Stimulated activated CD4-positive, alpha-beta T cell treated with anti-CD3 and anti-CD28 coated beads, Interleukin-2, amount 100 ng/mL, for 24 hours (primary cell): ENCODE data around the gene IZUMO4.
"Not testable (repeated sequence)": the region's sequence is repeated elsewhere in the genome, so short reads cannot be mapped to it uniquely, and the experiment has no call there.

Experiments used
- DNase-seq, 2 donors: peaks; one replicate each; pipeline ENCODE4 v3.0.0-alpha.2; 2020

IZUMO4 gene

GRCh38 chr19:2129022-2129421 is 32.3 kb downstream of the IZUMO4 start:
- DNase-seq, result no peak

GRCh38 chr19:2129486-2129885 is 32.8 kb downstream of the IZUMO4 start:
- DNase-seq, result no peak

GRCh38 chr19:2129892-2130770 is 33.4 kb downstream of the IZUMO4 start:
- DNase-seq, result no peak

DNA sequence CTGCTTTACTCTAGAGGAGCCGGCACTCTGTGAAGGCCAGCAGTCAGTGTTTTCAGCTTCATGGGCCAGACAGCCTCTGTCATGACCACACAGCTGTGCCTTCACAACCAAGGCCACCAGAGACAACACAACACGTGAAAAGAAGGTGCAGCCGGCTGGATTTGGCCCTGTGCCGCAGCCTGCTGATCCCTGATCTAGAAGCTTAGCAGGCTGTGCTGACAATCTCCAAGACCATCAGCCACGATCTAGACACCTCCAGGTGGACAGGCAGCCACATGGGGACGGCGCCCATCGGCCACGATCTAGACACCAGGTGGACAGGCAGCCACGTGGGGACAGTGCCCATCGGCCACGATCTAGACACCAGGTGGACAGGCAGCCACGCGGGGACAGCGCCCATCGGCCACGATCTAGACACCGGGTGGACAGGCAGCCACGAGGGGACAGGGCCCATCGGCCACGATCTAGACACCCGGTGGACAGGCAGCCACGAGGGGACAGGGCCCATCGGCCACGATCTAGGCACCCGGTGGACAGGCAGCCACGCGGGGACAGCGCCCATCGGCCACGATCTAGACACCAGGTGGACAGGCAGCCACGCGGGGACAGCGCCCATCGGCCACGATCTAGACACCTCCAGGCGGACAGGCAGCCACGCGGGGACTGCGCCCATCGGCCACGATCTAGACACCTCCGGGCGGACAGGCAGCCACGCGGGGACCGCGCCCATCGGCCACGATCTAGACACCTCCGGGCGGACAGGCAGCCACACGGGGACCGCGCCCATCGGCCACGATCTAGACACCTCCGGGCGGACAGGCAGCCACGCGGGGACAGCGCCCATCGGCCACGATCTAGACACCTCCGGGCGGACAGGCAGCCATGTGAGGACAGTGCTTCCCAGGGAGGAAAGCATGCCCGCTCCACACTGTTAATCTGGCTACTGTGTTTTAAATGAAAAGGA is 34.6 kb downstream of the IZUMO4 start:
- DNase-seq, result not testable (repeated sequence)

DNA sequence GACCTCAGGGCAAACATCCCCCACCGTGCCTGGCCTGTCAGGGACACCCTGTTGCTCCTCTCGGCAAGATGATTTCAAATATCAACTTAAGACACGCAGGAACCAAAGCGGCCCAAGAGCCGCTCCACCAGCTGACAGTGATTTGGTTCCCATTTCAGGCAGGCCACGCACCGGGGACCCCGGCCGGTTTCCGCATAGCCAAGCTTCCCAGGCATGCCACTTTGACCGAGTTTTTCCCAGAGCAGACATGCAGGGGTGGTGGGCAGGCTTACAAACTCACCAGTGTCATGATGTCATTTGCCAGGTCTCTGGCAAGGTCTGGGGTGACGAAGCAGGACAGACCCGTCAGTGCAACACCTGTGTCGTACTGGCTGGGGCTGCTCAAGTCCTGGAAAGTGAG is 35.5 kb downstream of the IZUMO4 start:
- DNase-seq, result no peak

DNA sequence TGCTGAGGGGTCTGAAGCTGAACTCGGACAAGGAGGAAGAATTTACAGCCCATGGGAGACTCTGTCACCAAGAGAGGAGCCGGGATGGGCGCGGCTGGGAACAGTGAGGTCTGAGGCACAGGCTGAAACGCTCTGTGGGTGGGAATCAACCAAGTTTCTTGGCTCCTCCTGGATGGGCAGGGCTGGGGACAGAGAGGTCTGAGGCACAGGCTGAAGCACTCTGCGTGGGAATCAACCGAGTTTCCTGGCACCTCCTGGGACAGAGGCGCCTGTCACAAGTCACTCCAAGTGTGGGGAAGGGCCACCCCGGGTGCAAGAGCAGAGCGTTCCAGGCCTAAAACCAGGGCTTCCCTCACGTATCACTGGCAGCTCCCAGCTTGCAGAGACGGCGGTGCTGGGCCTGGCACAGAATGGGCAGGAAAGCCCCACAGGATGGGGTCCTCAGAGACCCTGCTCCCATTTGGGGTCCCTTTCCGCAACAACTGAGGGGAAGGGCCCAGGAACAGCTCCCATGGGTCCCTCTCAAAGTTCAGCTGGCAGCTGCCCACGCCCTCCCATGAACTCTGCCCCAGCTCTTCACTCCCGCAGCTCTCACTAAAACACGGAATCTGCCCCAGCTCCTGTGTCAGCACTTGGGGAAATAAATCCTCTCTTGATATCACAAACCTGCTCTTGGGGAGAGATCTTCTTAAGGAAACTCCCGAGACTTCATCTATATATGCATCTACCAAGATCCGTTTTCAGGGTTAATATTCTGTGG is 36.2 kb downstream of the IZUMO4 start:
- DNase-seq, result no peak

GRCh38 chr19:2135474-2136402 is 39.0 kb downstream of the IZUMO4 start:
- DNase-seq, result no peak

- no peak for DNase-seq
These were observed 40.1 kb downstream of the IZUMO4 start for GRCh38 chr19:2136796-2137195.

DNA sequence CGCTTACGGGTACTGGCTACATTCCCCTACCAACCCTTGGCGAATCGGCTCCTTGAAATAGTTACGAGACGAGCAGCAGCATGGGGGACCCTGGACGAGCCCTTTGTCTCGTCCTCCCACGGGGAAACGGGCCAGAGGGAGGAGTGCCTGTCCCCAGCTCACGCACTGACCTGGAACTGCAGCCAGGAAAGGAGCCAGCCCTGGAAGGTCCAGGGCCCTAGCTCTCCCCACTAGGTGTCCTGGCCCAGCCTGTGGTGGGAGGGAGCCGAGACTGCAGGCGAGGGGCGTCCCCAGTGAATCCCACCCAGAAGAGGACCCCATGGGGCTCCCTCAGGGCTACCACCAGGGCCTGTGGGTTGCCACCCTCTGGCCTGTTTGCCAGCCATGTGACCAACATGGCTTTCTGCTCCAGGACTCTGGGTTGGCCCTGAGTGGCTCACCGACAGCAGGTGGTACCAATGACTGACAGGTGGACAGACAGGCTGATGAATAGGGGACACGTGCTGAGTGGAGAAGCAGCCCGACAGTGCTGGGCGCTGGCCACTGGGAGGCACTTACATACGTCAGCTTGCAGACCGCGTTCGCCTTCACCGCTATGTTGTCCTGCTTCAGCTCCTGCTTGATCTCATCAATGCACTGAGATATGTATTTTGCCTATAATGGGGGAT is 41.5 kb downstream of the IZUMO4 start:
- DNase-seq, result no peak

GRCh38 chr19:2139385-2140137 is 42.8 kb downstream of the IZUMO4 start:
- DNase-seq, result no peak

GRCh38 chr19:2140138-2140569 is 43.4 kb downstream of the IZUMO4 start:
- DNase-seq, result no peak

DNA sequence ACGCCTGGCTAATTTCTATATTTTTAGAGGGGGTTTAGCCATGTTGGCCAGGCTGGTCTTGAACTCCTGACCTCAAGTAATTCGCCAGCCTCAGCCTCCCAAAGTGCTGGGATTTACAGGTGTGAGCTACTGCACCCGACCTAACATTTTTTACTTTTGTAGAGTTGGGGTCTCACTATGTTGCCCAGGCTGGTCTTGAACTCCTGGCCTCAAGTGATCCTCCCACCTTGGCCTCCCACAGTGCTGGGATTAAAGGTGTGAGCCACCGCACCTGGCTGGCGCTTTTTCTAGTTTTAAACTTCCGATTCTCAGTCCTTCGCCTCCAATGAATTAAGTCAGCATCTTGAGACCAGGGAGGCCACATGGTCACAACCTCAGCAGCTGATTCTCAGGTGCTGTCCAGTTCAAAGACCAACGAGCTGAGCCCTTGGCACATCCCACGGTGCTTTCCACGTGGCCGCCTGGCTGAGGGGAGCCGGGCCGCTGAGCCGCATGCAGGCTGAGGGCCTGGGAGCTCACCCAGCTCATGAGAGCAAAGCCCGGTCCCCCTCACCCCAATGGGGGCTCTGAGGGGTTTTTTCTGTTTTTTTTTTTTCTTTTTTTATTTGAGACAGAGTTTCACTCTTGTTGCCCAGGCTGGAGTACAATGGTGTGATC is 45.6 kb downstream of the IZUMO4 start:
- no peak for DNase-seq

GRCh38 chr19:2144190-2144589 is 47.5 kb downstream of the IZUMO4 start:
- no peak for DNase-seq

- no peak for DNase-seq
These were observed 49.1 kb downstream of the IZUMO4 start for GRCh38 chr19:2145831-2146241.

GRCh38 chr19:2148482-2149135 is 51.9 kb downstream of the IZUMO4 start:
- peak; percentile 40 to 47 for DNase-seq
